Stimulated activated memory B cell treated with anti-CD40 and anti-IgM and Interleukin-4, amounts not matched to agents 10 μg/mL and 1 μg/mL and 100 μg/mL, for 72 hours (primary cell): ENCODE measurements around the gene PODN.

Experiments used
- ATAC-seq: fragments of 150-1000 bp; cut with Tn5 transposase; 2 replicates; pipeline ENCODE4 v1.10.0; 2021
- H3K27ac Mint-ChIP-seq: one replicate; pipeline ENCODE4 v1.8.0; 2022; ENCODE audit warnings: mild to moderate bottlenecking, mixed read lengths
- H3K27me3 Mint-ChIP-seq: one replicate; pipeline ENCODE4 v1.8.0; 2022; ENCODE audit warnings: mixed read lengths
- H3K36me3 Mint-ChIP-seq: one replicate; pipeline ENCODE4 v1.8.0; 2022; ENCODE audit warnings: mixed read lengths
- H3K4me1 Mint-ChIP-seq: one replicate; pipeline ENCODE4 v1.8.0; 2022; ENCODE audit warnings: mixed read lengths
- H3K4me3 Mint-ChIP-seq: one replicate; pipeline ENCODE4 v1.8.0; 2022; ENCODE audit warnings: mild to moderate bottlenecking, moderate library complexity, mixed read lengths
- H3K9me3 Mint-ChIP-seq: one replicate; pipeline ENCODE4 v1.8.0; 2022; ENCODE audit warnings: mixed read lengths

PODN gene

GRCh38 chr1:53066891-53067738 lies 5.1 kb downstream of the PODN start:
- H3K27me3 Mint-ChIP-seq, result peaks cover 37% of the 10 kb centered on the region

GRCh38 chr1:53067886-53068285 lies 5.9 kb downstream of the PODN start:
- no peak overlapping the region for H3K27ac Mint-ChIP-seq
- no peaks in the 10 kb centered on the region for H3K36me3 Mint-ChIP-seq
- H3K27me3 Mint-ChIP-seq, result peaks cover 30% of the 10 kb centered on the region
- H3K4me1 Mint-ChIP-seq, result peaks cover 4% of the 10 kb centered on the region
- H3K4me3 Mint-ChIP-seq, result no peak overlapping the region
- ATAC-seq, result no peak
- H3K9me3 Mint-ChIP-seq, result no peaks in the 10 kb centered on the region

More at GRCh38 chr1:53066891-53067738, 5.1 kb downstream of the PODN start:
- H3K9me3 Mint-ChIP-seq, result no peaks in the 10 kb centered on the region
- no peak for ATAC-seq
- peaks cover 4% of the 10 kb centered on the region for H3K4me1 Mint-ChIP-seq
- H3K27ac Mint-ChIP-seq, result no peak overlapping the region
- no peak overlapping the region for H3K4me3 Mint-ChIP-seq
- no peaks in the 10 kb centered on the region for H3K36me3 Mint-ChIP-seq

- Mint-ChIP-seq H3K4me1 (no peaks in the 10 kb centered on the region), H3K36me3 (no peaks in the 10 kb centered on the region), H3K9me3 (no peaks in the 10 kb centered on the region), H3K27ac (no peak overlapping the region), H3K27me3 (peaks cover 23% of the 10 kb centered on the region), H3K4me3 (no peak overlapping the region)
- ATAC-seq, result no peak
Measured at GRCh38 chr1:53068314-53069099, 6.5 kb downstream of the PODN start.

DNA sequence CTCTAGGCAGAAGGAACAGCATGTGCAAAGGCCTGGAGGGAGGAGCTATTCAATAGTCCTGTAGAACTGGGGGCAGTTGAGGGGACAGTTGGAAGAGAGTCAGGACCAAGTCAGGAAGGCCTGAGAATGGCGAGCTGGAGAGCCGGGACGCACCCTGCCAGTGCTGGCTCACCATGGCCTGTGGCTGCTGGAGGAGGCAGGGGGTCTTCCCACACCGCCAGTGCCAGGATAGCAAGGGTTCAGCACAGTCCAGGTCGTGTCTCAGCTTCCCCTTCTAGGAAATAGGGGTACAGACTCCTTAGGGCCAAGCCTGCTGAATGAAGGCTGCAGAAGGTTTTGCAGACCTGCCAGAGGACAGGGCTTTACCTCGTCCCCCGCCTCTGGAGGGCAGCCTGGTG lies 7.3 kb downstream of the PODN start:
- Mint-ChIP-seq H3K27me3 (peaks cover 16% of the 10 kb centered on the region), H3K4me3 (no peak overlapping the region), H3K27ac (no peak overlapping the region), H3K4me1 (no peaks in the 10 kb centered on the region), H3K9me3 (no peaks in the 10 kb centered on the region), H3K36me3 (no peaks in the 10 kb centered on the region)
- no peak for ATAC-seq

- ATAC-seq, result no peak
- no peaks in the 10 kb centered on the region for H3K9me3 Mint-ChIP-seq
- H3K4me3 Mint-ChIP-seq, result no peak overlapping the region
- no peaks in the 10 kb centered on the region for H3K4me1 Mint-ChIP-seq
- no peaks in the 10 kb centered on the region for H3K36me3 Mint-ChIP-seq
- H3K27me3 Mint-ChIP-seq, result peaks cover 16% of the 10 kb centered on the region
- H3K27ac Mint-ChIP-seq, result no peak overlapping the region
Measured at GRCh38 chr1:53069663-53070327, 7.8 kb downstream of the PODN start.

- Mint-ChIP-seq H3K27me3 (peaks cover 16% of the 10 kb centered on the region), H3K4me3 (no peak overlapping the region), H3K36me3 (no peaks in the 10 kb centered on the region), H3K27ac (no peak overlapping the region), H3K9me3 (no peaks in the 10 kb centered on the region), H3K4me1 (no peaks in the 10 kb centered on the region)
- no peak for ATAC-seq
Measured at GRCh38 chr1:53070621-53071020, 8.6 kb downstream of the PODN start.

DNA sequence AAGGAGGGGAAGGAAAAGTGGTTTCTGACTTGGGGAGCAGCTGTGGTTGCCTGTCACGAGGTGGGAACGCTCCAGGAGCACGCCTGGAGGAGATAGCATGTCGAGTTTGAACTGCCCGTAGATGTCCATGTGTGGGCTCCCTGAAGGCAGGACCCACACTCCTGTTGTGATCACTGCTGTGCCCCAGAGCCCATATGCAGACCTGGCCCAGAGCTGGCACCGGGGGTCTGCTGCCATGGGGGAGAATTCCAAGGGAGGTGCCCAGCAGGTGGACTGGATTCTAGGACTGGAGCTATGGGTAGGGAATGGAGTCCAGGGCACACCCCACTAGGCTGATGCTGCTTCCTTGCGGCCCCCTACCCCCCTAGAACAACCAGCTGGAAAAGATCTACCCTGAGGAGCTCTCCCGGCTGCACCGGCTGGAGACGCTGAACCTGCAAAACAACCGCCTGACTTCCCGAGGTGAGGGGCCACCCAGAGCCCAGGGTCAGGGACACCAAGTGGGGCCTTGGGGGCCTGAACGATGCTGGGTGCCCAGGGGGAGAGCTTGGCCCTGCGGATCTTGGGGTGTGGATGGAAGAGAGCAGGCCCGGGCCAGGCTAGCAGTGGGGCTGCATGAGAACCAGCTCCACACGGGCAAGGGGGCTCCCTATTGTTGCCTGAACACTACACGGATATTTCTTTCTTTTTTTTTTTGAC lies 9.3 kb downstream of the PODN start:
- Mint-ChIP-seq H3K9me3 (no peaks in the 10 kb centered on the region), H3K4me3 (no peak overlapping the region), H3K36me3 (no peaks in the 10 kb centered on the region), H3K4me1 (no peaks in the 10 kb centered on the region), H3K27ac (no peak overlapping the region), H3K27me3 (peaks cover 16% of the 10 kb centered on the region)
- no peak for ATAC-seq

DNA sequence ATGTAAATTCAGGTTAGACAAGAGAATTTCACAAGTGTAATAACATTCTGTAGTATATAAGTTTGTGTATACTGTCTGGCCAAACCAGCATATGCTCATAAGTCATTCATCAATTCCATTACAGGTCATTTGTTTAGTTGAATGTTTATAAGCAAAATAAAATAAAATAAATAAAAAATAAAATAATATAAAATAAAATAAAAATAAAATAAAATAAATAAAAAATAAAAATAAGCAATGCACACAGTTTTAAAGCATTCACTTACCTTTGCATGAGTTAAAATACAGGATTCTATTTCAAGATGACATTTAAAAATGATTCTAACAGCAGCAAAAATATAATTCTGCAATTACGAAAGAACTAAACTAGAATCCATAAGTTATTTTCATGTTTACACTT lies 9.9 kb downstream of the PODN start:
- no peak for ATAC-seq
- H3K4me1 Mint-ChIP-seq, result no peaks in the 10 kb centered on the region
- no peaks in the 10 kb centered on the region for H3K36me3 Mint-ChIP-seq
- peaks cover 16% of the 10 kb centered on the region for H3K27me3 Mint-ChIP-seq
- H3K4me3 Mint-ChIP-seq, result no peak overlapping the region
- H3K27ac Mint-ChIP-seq, result no peak overlapping the region
- no peaks in the 10 kb centered on the region for H3K9me3 Mint-ChIP-seq

- no peak overlapping the region for H3K27ac Mint-ChIP-seq
- no peak overlapping the region for H3K4me3 Mint-ChIP-seq
- no peaks in the 10 kb centered on the region for H3K36me3 Mint-ChIP-seq
- no peak for ATAC-seq
- peaks cover 16% of the 10 kb centered on the region for H3K27me3 Mint-ChIP-seq
- H3K9me3 Mint-ChIP-seq, result no peaks in the 10 kb centered on the region
- no peaks in the 10 kb centered on the region for H3K4me1 Mint-ChIP-seq
Measured at GRCh38 chr1:53073287-53073686, 11.3 kb downstream of the PODN start.

DNA sequence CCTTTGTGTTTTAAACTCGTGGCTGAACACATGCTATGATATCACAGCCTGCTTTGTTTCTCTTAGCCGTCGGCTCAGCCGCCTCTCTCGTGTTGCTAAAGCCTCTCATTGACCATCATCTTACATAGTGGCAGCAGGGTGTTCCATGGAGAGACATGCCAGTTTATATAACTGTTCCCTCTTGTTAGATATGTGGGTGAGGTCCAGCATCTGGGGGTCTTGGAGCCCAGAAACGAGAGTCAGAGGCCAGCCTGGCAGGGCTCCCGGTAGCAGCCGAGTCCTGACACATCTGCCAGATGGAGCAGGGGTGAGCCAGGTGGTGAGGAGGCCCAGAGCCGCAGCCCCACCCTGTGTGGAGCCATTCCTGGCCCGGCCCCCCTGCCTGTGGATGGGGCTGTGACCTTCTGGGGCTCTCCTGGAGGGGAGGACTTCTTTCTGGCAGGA lies 11.9 kb downstream of the PODN start:
- Mint-ChIP-seq H3K9me3 (no peaks in the 10 kb centered on the region), H3K27me3 (peaks cover 16% of the 10 kb centered on the region), H3K4me3 (no peak overlapping the region), H3K27ac (no peak overlapping the region), H3K36me3 (no peaks in the 10 kb centered on the region), H3K4me1 (no peaks in the 10 kb centered on the region)
- ATAC-seq, result no peak

DNA sequence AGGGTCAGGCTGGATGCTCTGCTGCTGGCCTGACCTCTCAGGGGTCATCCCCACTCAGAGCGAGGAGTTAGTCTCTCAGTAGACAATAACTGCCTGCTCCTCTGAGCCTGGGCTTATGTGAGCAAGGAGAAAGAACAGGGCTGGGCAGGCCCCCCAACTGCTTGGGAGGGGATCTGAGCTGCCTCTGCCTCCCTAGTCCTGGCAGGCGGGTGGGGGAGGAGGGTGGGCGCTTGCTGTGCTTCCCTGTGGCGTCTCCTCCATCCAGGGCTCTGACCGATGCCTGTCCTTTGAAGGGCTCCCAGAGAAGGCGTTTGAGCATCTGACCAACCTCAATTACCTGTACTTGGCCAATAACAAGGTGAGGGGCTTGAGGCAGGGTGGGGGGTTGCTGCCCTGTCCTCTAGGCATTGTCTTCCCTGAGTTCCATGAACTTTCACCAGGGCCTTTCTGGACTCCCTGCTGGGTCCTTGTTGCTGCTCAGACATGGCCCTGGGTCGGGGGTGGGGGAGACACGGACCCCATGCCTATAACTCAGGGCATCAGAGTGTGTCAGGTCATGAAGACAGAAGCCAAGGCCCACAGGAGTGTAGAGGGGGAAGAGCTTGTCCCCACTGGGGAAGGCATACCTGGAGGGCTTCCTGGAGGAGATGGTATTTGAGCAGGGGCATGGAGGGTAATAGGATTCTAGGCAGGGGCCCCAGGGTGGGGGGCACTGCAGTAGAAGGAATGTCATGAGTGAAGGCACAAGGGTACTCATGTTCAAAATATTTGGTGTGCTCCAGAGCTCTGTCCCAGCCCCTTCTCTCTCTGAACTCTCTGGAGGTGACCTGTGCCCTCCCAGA lies 12.5 kb downstream of the PODN start:
- Mint-ChIP-seq H3K9me3 (no peaks in the 10 kb centered on the region), H3K27ac (no peak overlapping the region), H3K27me3 (peaks cover 16% of the 10 kb centered on the region), H3K4me3 (no peak overlapping the region), H3K36me3 (no peaks in the 10 kb centered on the region), H3K4me1 (no peaks in the 10 kb centered on the region)
- ATAC-seq, result no peak

GRCh38 chr1:53075206-53075605 lies 13.2 kb downstream of the PODN start:
- Mint-ChIP-seq H3K36me3 (no peaks in the 10 kb centered on the region), H3K4me3 (no peak overlapping the region), H3K27ac (no peak overlapping the region), H3K27me3 (peaks cover 16% of the 10 kb centered on the region), H3K4me1 (no peaks in the 10 kb centered on the region), H3K9me3 (no peaks in the 10 kb centered on the region)
- no peak for ATAC-seq

GRCh38 chr1:53075761-53076163 lies 13.7 kb downstream of the PODN start:
- Mint-ChIP-seq H3K27me3 (peaks cover 16% of the 10 kb centered on the region), H3K27ac (no peak overlapping the region), H3K4me1 (no peaks in the 10 kb centered on the region), H3K9me3 (no peaks in the 10 kb centered on the region), H3K36me3 (no peaks in the 10 kb centered on the region), H3K4me3 (no peak overlapping the region)
- ATAC-seq, result no peak

- no peaks in the 10 kb centered on the region for H3K36me3 Mint-ChIP-seq
- H3K9me3 Mint-ChIP-seq, result no peaks in the 10 kb centered on the region
- peaks cover 16% of the 10 kb centered on the region for H3K27me3 Mint-ChIP-seq
- H3K4me3 Mint-ChIP-seq, result no peak overlapping the region
- ATAC-seq, result no peak
- H3K27ac Mint-ChIP-seq, result no peak overlapping the region
- H3K4me1 Mint-ChIP-seq, result no peaks in the 10 kb centered on the region
Measured at GRCh38 chr1:53076165-53076564, 14.2 kb downstream of the PODN start.
